MM.1S (cell line): Measurements from ENCODE around the gene HOXB7.

ENCODE experiments used
- CTCF ChIP-seq: fragments of 300-600 bp; sonication (generic); IDR thresholded peaks from 2 replicates; pipeline ENCODE4 v1.5.1; 2016; ENCODE audit warnings: antibody characterized with exemption, low read length, mixed read lengths
- EZH2 ChIP-seq: fragments of 300-600 bp; sonication (generic); optimal IDR thresholded peaks from 2 replicates; pipeline ENCODE3; 2017; ENCODE audit warnings: low read depth, mild to moderate bottlenecking, antibody characterized with exemption, low read length, mixed read lengths
- EZH2phosphoT487 ChIP-seq: fragments of 300-600 bp; sonication (generic); IDR thresholded peaks from 2 replicates; pipeline ENCODE4 v1.6.1; 2018; ENCODE audit warnings: antibody characterized with exemption, low read length

GRCh38 chr17:48604770-48605329 is 6.0 kb downstream of the HOXB7 start, which contains the start of gene HOXB6:
- TF ChIP-seq CTCF (no peak), EZH2phosphoT487 (no peak), EZH2 (no peak)
